Endothelial cell of umbilical vein (primary cell): Measurements from ENCODE around the gene MCTP2.

Experiments used
- EZH2 ChIP-seq: IDR thresholded peaks from 2 replicates; pipeline ENCODE4 v1.6.1; 2012; ENCODE audit warnings: borderline replicate concordance, low read depth, mild to moderate bottlenecking, moderate library complexity, low read length, inconsistent platforms; ENCODE audit not compliant: severe bottlenecking
- POLR2A ChIP-seq: IDR thresholded peaks from 2 replicates; pipeline ENCODE4 v1.6.1; 2012; ENCODE audit warnings: low read depth, mild to moderate bottlenecking, control low read depth, low read length
- POLR2AphosphoS5 ChIP-seq: IDR thresholded peaks from 2 replicates; pipeline ENCODE4 v1.6.1; 2012; ENCODE audit warnings: low read depth, mild to moderate bottlenecking, control low read depth, low read length, moderate library complexity; ENCODE audit not compliant: insufficient read depth
- TF ChIP-seq, protein P1 (sequence below), 2 donors: IDR thresholded peaks; 1 replicate in 1 of 2; 2 replicates in 1 of 2; pipeline ENCODE4 v1.5.1; 2011; ENCODE audit warnings: low read length in 2 of 2, mild to moderate bottlenecking in 2 of 2, moderate library complexity in 2 of 2, control low read depth in 1 of 2, inconsistent platforms in 1 of 2, low read depth in 1 of 2; ENCODE audit not compliant: insufficient read depth in 1 of 2; ENCODE audit errors: extremely low read depth in 1 of 2
- TF ChIP-seq, protein P2 (sequence below): IDR thresholded peaks from 2 replicates; pipeline ENCODE4 v1.6.1; 2011; ENCODE audit not compliant: insufficient read depth, insufficient read length

DNA sequence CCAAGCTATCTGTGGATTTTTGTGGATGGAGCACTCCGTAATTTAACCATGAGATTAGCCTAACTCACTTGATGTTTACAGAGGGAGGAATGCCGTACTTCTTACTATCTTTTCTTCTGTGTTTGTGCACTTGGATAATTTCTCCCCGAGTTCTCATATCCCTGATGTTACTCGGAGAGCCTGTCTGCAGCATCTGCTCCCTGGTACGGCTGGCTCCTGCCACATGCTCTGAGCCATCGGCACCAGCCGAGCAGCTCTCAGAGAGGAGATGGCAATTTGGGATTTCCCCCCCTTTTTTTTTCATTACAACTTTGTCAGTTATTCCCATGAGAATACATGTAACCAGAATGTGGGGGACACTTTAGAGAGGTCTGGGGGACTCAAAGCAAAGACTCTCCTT is 155.0 kb downstream of the MCTP2 start:
- TF ChIP-seq, protein P1, sequence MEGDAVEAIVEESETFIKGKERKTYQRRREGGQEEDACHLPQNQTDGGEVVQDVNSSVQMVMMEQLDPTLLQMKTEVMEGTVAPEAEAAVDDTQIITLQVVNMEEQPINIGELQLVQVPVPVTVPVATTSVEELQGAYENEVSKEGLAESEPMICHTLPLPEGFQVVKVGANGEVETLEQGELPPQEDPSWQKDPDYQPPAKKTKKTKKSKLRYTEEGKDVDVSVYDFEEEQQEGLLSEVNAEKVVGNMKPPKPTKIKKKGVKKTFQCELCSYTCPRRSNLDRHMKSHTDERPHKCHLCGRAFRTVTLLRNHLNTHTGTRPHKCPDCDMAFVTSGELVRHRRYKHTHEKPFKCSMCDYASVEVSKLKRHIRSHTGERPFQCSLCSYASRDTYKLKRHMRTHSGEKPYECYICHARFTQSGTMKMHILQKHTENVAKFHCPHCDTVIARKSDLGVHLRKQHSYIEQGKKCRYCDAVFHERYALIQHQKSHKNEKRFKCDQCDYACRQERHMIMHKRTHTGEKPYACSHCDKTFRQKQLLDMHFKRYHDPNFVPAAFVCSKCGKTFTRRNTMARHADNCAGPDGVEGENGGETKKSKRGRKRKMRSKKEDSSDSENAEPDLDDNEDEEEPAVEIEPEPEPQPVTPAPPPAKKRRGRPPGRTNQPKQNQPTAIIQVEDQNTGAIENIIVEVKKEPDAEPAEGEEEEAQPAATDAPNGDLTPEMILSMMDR (IDR thresholded peaks at IDR 0.05; ENCODE audit: extremely low read depth in 1 of 2, insufficient read depth in 1 of 2, low read depth in 1 of 2, low read length in 2 of 2): no peak
- TF ChIP-seq EZH2 (no peak), POLR2A (no peak), POLR2AphosphoS5 (no peak)
- TF ChIP-seq, protein P2, sequence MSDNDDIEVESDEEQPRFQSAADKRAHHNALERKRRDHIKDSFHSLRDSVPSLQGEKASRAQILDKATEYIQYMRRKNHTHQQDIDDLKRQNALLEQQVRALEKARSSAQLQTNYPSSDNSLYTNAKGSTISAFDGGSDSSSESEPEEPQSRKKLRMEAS: no peak
